AG04450 (cell line): ENCODE measurements around the gene MIPOL1. TPM values are rescaled to one million over a fixed set of nuclear protein-coding genes. Genes with fewer than 3 reads are reported as not detected.

Source experiments
- CTCF ChIA-PET: fragments of 300-600, 350-600 bp; formaldehyde crosslinking; extraction: SDS; loops from one replicate; lab custom pipeline; 2022; ENCODE audit warnings: antibody characterized with exemption, inconsistent platforms; lab: Charles Lee
- POLR2A ChIA-PET: fragments of 350-600 bp; formaldehyde crosslinking; extraction: SDS; loops from one replicate; lab custom pipeline; 2021; ENCODE audit warnings: antibody characterized with exemption, inconsistent platforms; lab: Yijun Ruan, JAX
- DNase-seq: peaks from one replicate; pipeline ENCODE4 v3.0.0-alpha.2; 2011; ENCODE audit warnings: low read depth, low spot score
- H3K27ac ChIP-seq: one replicate; pipeline ENCODE4 v1.5.1; 2012; ENCODE audit warnings: low read depth, low read length, control low read depth
- H3K27me3 ChIP-seq: one replicate; pipeline ENCODE4 v1.6.0; 2012; ENCODE audit warnings: low read length; ENCODE audit not compliant: control insufficient read depth, insufficient read depth
- H3K4me3 ChIP-seq: 2 replicates; pipeline ENCODE4 v1.5.1; 2011; ENCODE audit warnings: mild to moderate bottlenecking, low read depth, low read length, control low read depth
- H3K9me3 ChIP-seq: 2 replicates; pipeline ENCODE4 v1.5.1; 2012; ENCODE audit warnings: low read length; ENCODE audit not compliant: control insufficient read depth, insufficient read depth
- CTCF ChIP-seq: IDR thresholded peaks from 2 replicates; pipeline ENCODE4 v1.5.1; 2011; ENCODE audit warnings: low read depth, low read length, control low read depth, inconsistent platforms
- polyA plus RNA-seq: library from polyadenylated mRNA; depleted of rRNA; stranded (reverse); fragments of >200 nt; gene quantifications from 2 replicates; pipeline ENCODE4 v1.2.3, GENCODE V29; 2011

Gene MIPOL1
- polyA plus RNA-seq, 1 experiment, result 7.0 TPM

GRCh38 chr14:37413050-37413449, 215.3 kb downstream of the MIPOL1 start:
- no peaks in the 10 kb centered on the region for H3K27me3 ChIP-seq
- no peak for TF ChIP-seq CTCF
- H3K27ac ChIP-seq, result no peak overlapping the region
- no peak overlapping the region for H3K4me3 ChIP-seq
- DNase-seq, result no peak
- no peaks in the 10 kb centered on the region for H3K9me3 ChIP-seq
- ChIA-PET POLR2A (no interaction called here), CTCF (no interaction called here)

- no peak overlapping the region for H3K27ac ChIP-seq
- POLR2A ChIA-PET, result no interaction called here
- no peaks in the 10 kb centered on the region for H3K9me3 ChIP-seq
- no peak overlapping the region for H3K4me3 ChIP-seq
- DNase-seq, result no peak
- TF ChIP-seq CTCF, result no peak
- CTCF ChIA-PET, result no interaction called here
- H3K27me3 ChIP-seq, result no peaks in the 10 kb centered on the region
Observed at GRCh38 chr14:37413504-37414003, 215.8 kb downstream of the MIPOL1 start.

- Histone ChIP-seq H3K4me3 (no peak overlapping the region), H3K27ac (no peak overlapping the region), H3K9me3 (no peaks in the 10 kb centered on the region), H3K27me3 (no peaks in the 10 kb centered on the region)
- no peak for DNase-seq
- ChIA-PET CTCF (no interaction called here), POLR2A (no interaction called here)
- no peak for TF ChIP-seq CTCF
Observed at GRCh38 chr14:37416264-37416663, 218.5 kb downstream of the MIPOL1 start.

- CTCF ChIA-PET, result no interaction called here
- TF ChIP-seq CTCF, result no peak
Observed at GRCh38 chr14:37417151-37417550, 219.4 kb downstream of the MIPOL1 start.

GRCh38 chr14:37417833-37418232, 220.1 kb downstream of the MIPOL1 start:
- POLR2A ChIA-PET, result no interaction called here
- H3K27me3 ChIP-seq, result no peaks in the 10 kb centered on the region

More at GRCh38 chr14:37417151-37417550, 219.4 kb downstream of the MIPOL1 start:
- POLR2A ChIA-PET, result no interaction called here
- Histone ChIP-seq H3K9me3 (no peaks in the 10 kb centered on the region), H3K27ac (no peak overlapping the region), H3K27me3 (no peaks in the 10 kb centered on the region), H3K4me3 (no peak overlapping the region)
- DNase-seq, result no peak

More at GRCh38 chr14:37417833-37418232, 220.1 kb downstream of the MIPOL1 start:
- Histone ChIP-seq H3K9me3 (no peaks in the 10 kb centered on the region), H3K27ac (no peak overlapping the region), H3K4me3 (no peak overlapping the region)
- TF ChIP-seq CTCF, result no peak
- CTCF ChIA-PET, result no interaction called here
- no peak for DNase-seq
